HCT116 (cell line): ENCODE measurements around the gene MPIG6B. TPM values are rescaled to one million over a fixed set of nuclear protein-coding genes. Genes with fewer than 3 reads are reported as not detected.

Experiments used
- ATAC-seq: fragments of 200-7000 bp; cut with Tn5 transposase; 2 replicates; pipeline ENCODE4 v1.9.1; 2020; ENCODE audit warnings: mild to moderate bottlenecking, moderate library complexity
- BruUV-seq: library from RNA; stranded (reverse); fragments of 400-500 nt; replicated peaks from 2 replicates; lab custom pipeline; 2021; lab: Mats Ljungman, UMichigan
- CTCF ChIA-PET: fragments of 300-600 bp; sonication (Branson Sonifier 250); formaldehyde crosslinking; loops from one replicate; lab custom pipeline; 2021; ENCODE audit warnings: antibody characterized with exemption; lab: Charles Lee
- POLR2A ChIA-PET: fragments of 300-600, 350-600 bp; sonication (Branson Sonifier 250); formaldehyde crosslinking; loops from one replicate; lab custom pipeline; 2021; ENCODE audit warnings: antibody characterized with exemption; lab: Charles Lee
- RAD21 ChIA-PET, 2 experiments: fragments of 300-600 bp; sonication (Branson Sonifier 250); formaldehyde crosslinking; loops; one replicate each; lab custom pipeline; 2023; ENCODE audit warnings: low total read pairs in 2 of 2; ENCODE audit not compliant: uncharacterized antibody in 2 of 2, unreplicated experiment in 2 of 2, low non-redundant PET in 1 of 2; lab: Charles Lee
- DNase-seq: peaks from one replicate; pipeline ENCODE4 v3.0.0-alpha.2; 2010; ENCODE audit warnings: low read depth, low spot score
- H2AFZ ChIP-seq: fragments of 200-600 bp; shearing (Covaris generic), sonication (generic); 2 replicates; pipeline ENCODE4 v1.6.1; 2017; ENCODE audit warnings: low read depth, mixed run types, mixed read lengths, antibody characterized with exemption, low read length; ENCODE audit not compliant: poor library complexity, severe bottlenecking
- H3K27ac ChIP-seq: 2 replicates; pipeline ENCODE4 v1.5.1; 2012; ENCODE audit warnings: low read depth, low read length
- H3K27me3 ChIP-seq: fragments of 200-600 bp; sonication (generic); 2 replicates; pipeline ENCODE4 v1.6.1; 2016; ENCODE audit warnings: mixed run types, low read length, mixed read lengths; ENCODE audit not compliant: insufficient read depth
- H3K36me3 ChIP-seq, 2 experiments: fragments of 200-500 bp in 1 of 2; fragments of 200-600 bp in 1 of 2; sonication (Bioruptor generic) in 1 of 2; sonication (generic) in 1 of 2; 2 replicates each; pipeline versions ENCODE4 v1.5.1 to v1.6.1; 2014 to 2016; ENCODE audit warnings: low read length in 2 of 2, inconsistent platforms in 1 of 2, mixed read lengths in 1 of 2, mixed run types in 1 of 2; ENCODE audit not compliant: insufficient read depth in 2 of 2, control insufficient read depth in 1 of 2
- H3K4me1 ChIP-seq, 2 experiments: fragments of 200-600 bp in 1 of 2; sonication (generic) in 1 of 2; 2 replicates each; pipeline versions ENCODE4 v1.5.1 to v1.6.1; 2012 to 2017; ENCODE audit warnings: low read length in 2 of 2, inconsistent platforms in 1 of 2, mild to moderate bottlenecking in 1 of 2, mixed read lengths in 1 of 2, mixed run types in 1 of 2, moderate library complexity in 1 of 2; ENCODE audit not compliant: insufficient read depth in 2 of 2, control insufficient read depth in 1 of 2
- H3K4me2 ChIP-seq: fragments of 200-600 bp; sonication (generic); 2 replicates; pipeline ENCODE4 v1.6.1; 2017; ENCODE audit warnings: mixed run types, low read length, mixed read lengths
- H3K4me3 ChIP-seq, 2 experiments: fragments of 200-600 bp in 1 of 2; sonication (generic) in 1 of 2; replicated peaks in 1 of 2; 2 replicates each; pipeline ENCODE4 v1.5.1; 2011 to 2016; ENCODE audit warnings: low read length in 2 of 2, control low read depth in 1 of 2, low read depth in 1 of 2, mild to moderate bottlenecking in 1 of 2, mixed read lengths in 1 of 2, mixed run types in 1 of 2
- H3K79me2 ChIP-seq: fragments of 200-600 bp; sonication (generic); 2 replicates; pipeline ENCODE4 v1.6.1; 2017; ENCODE audit warnings: mild to moderate bottlenecking, mixed run types, low read length, moderate library complexity, mixed read lengths; ENCODE audit not compliant: insufficient read depth
- H3K9ac ChIP-seq: fragments of 200-600 bp; sonication (generic); 2 replicates; pipeline ENCODE4 v1.6.1; 2016; ENCODE audit warnings: low read length, mixed read lengths
- H3K9me2 ChIP-seq: fragments of 200-600 bp; sonication (generic), shearing (Covaris generic); 2 replicates; pipeline ENCODE4 v1.6.1; 2017; ENCODE audit warnings: mixed run types, mild to moderate bottlenecking, moderate library complexity; ENCODE audit not compliant: insufficient read depth
- H3K9me3 ChIP-seq, 2 experiments: fragments of 200-500 bp in 1 of 2; fragments of 200-600 bp in 1 of 2; sonication (Bioruptor generic) in 1 of 2; sonication (generic) in 1 of 2; 2 replicates each; pipeline ENCODE4 v1.6.1; 2014 to 2017; ENCODE audit warnings: low read length in 2 of 2, mixed read lengths in 2 of 2, inconsistent platforms in 1 of 2, low read depth in 1 of 2, mild to moderate bottlenecking in 1 of 2, mixed run types in 1 of 2, moderate library complexity in 1 of 2; ENCODE audit not compliant: control insufficient read depth in 1 of 2, insufficient read depth in 1 of 2
- H4K20me1 ChIP-seq: fragments of 200-600 bp; sonication (generic), shearing (Covaris generic); 2 replicates; pipeline ENCODE4 v1.6.1; 2017; ENCODE audit warnings: mixed run types, mild to moderate bottlenecking, moderate library complexity; ENCODE audit not compliant: insufficient read depth
- CTCF ChIP-seq, 3 experiments: fragments of 200-600 bp in 1 of 3; sonication (generic) in 1 of 3; IDR thresholded peaks in 2 of 3; conservative IDR thresholded peaks in 1 of 3; 2 replicates each; pipeline ENCODE4 v1.5.1; 2012 to 2017; ENCODE audit warnings: low read depth in 2 of 3, low read length in 2 of 3, antibody characterized with exemption in 1 of 3, borderline replicate concordance in 1 of 3, control low read depth in 1 of 3, mild to moderate bottlenecking in 1 of 3, mixed read lengths in 1 of 3, mixed run types in 1 of 3, moderate library complexity in 1 of 3; ENCODE audit not compliant: insufficient read depth in 1 of 3
- POLR2A ChIP-seq: IDR thresholded peaks from 2 replicates; pipeline ENCODE4 v1.7.0; 2011; ENCODE audit warnings: borderline replicate concordance; ENCODE audit not compliant: insufficient read depth, insufficient read length; ENCODE audit errors: extremely low read depth
- POLR2AphosphoS5 ChIP-seq: IDR thresholded peaks from 2 replicates; pipeline ENCODE4 v1.6.1; 2011; ENCODE audit warnings: mild to moderate bottlenecking, low read depth, low read length, moderate library complexity
- intact Hi-C: fragments of 100-400 bp; cut with micrococcal nuclease; formaldehyde crosslinking; loops from 2 replicates; pipeline ENCODE4 v1.10.0; 2022
- total RNA-seq: library from RNA; stranded (reverse); gene quantifications from one replicate; pipeline ENCODE4 v1.2.1, GENCODE V29; 2021; ENCODE audit not compliant: unreplicated experiment

The MPIG6B gene
- total RNA-seq, 1 experiment from 2014 or later: 0.42 TPM

- peak; percentile 73; the same call in 1 of the 2 replicates for TF ChIP-seq POLR2AphosphoS5
- TF ChIP-seq CTCF (IDR thresholded peaks at IDR 0.05 in 2 of 3, conservative IDR thresholded peaks at IDR 0.05 in 1 of 3; ENCODE audit: borderline replicate concordance in 1 of 3, insufficient read depth in 1 of 3, low read depth in 2 of 3, low read length in 2 of 3): peak in 2 of 3 experiments; percentile 50 to 64; a peak in 1 of 6 replicates
- no peak for TF ChIP-seq POLR2A
- ChIA-PET RAD21 (interaction anchor here in 1 of 2 experiments (0.6 to 0.7 kb wide), 2 partner anchors 18 to 26 kb away, joined by 3 read pairs; partner anchors contain the start of gene ABHD16A), POLR2A (interaction anchor here (0.6 to 2.2 kb wide), 5 partner anchors 10 to 98 kb away, joined by 3 to 12 read pairs (median 8); partner anchors contain the start of genes ABHD16A, HSPA1B, LY6G5C and MSH5), CTCF (interaction anchor here (0.6 to 2.3 kb wide), 4 partner anchors 9 to 133 kb away, joined by 3 to 13 read pairs (median 8); partner anchors contain the start of gene NEU1)
- DNase-seq: peak; percentile 70
- H3K27ac ChIP-seq: peak overlapping the region; percentile 90
- no peaks in the 10 kb centered on the region for H3K9me3 ChIP-seq
- peaks cover 28 to 31% of the 10 kb centered on the region in 2 experiments for H3K36me3 ChIP-seq
- H3K4me1 ChIP-seq: peaks cover 12 to 35% of the 10 kb centered on the region in 2 experiments
- H3K9ac ChIP-seq: peak overlapping the region; percentile 72
- peak; percentile 82 for ATAC-seq
- H3K9me2 ChIP-seq: no peaks in the 10 kb centered on the region
- intact Hi-C loops: no loop called here
- no peak overlapping the region for H2AFZ ChIP-seq
- peak overlapping the region; percentile 70 to 72 for H3K4me3 ChIP-seq
- peak overlapping the region; percentile 98 for H3K4me2 ChIP-seq
- H3K27me3 ChIP-seq: no peaks in the 10 kb centered on the region
- peaks cover 24% of the 10 kb centered on the region for H3K79me2 ChIP-seq
- H4K20me1 ChIP-seq: no peaks in the 10 kb centered on the region; the same call in 1 of the 2 replicates
- BruUV-seq: no TSS peak
Observed at GRCh38 chr6:31729515-31729978, 6.4 kb downstream of the MPIG6B start.
